T-helper 1 cell treated with Interleukin-12 subunit alpha and Interleukin-12 subunit beta and Interleukin-4 antibody, amounts not matched to agents 30 μg/mL and 1 μg/mL, for 36 hours (primary cell): ENCODE results near the gene POLR2J.
A peak's percentile ranks its signal among the peaks of the same experiment; 100 is the strongest.

Experiments
- H3K27ac Mint-ChIP-seq: one replicate; pipeline ENCODE4 v1.8.0; 2021; ENCODE audit warnings: mild to moderate bottlenecking, mixed read lengths
- H3K27me3 Mint-ChIP-seq: one replicate; pipeline ENCODE4 v1.8.0; 2021; ENCODE audit warnings: low read depth, mixed read lengths
- H3K36me3 Mint-ChIP-seq: one replicate; pipeline ENCODE4 v1.8.0; 2021; ENCODE audit warnings: low read depth, mixed read lengths
- H3K4me1 Mint-ChIP-seq: one replicate; pipeline ENCODE4 v1.8.0; 2021; ENCODE audit warnings: low read depth, mixed read lengths
- H3K4me3 Mint-ChIP-seq: one replicate; pipeline ENCODE4 v1.8.0; 2021; ENCODE audit warnings: mild to moderate bottlenecking, moderate library complexity, mixed read lengths
- H3K9me3 Mint-ChIP-seq: one replicate; pipeline ENCODE4 v1.8.0; 2021; ENCODE audit warnings: mixed read lengths

Gene POLR2J

DNA sequence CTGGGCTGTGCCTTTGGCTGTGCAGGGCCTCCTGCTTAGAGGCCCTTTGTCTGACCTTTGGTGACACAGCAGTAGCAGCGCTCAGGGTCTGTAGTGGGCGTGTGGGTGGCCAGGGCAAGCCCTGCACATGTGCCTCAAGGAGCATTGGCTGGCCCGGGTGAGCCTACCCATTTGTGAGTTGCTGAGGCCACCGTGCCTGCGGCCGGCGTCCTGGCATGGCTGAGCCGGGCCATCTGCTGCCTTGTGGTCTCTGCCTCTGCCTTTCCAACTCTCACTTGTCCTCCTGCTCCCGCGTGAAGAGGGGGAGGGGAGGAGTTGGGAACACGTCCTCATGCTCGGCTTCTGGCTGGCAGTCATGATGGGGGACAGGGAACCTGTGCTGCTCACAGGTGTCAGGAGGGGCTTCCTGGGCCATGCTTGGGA lies 54.6 kb downstream of the POLR2J start:
- H3K27ac Mint-ChIP-seq: peak overlapping the region; percentile 100
- peaks cover 42% of the 10 kb centered on the region for H3K36me3 Mint-ChIP-seq
- H3K4me3 Mint-ChIP-seq: peak overlapping the region; percentile 19
- H3K27me3 Mint-ChIP-seq: no peaks in the 10 kb centered on the region
- H3K4me1 Mint-ChIP-seq: peaks cover 58% of the 10 kb centered on the region
- H3K9me3 Mint-ChIP-seq: no peaks in the 10 kb centered on the region
